GM21360 (cell line): Measurements from ENCODE around the gene NRDC.
"Not testable (repeated sequence)": the region's sequence is repeated elsewhere in the genome, so short reads cannot be mapped to it uniquely, and the experiment has no call there.

Source experiments
- ATAC-seq: cut with Tn5 transposase; IDR thresholded peaks from one replicate; pipeline ENCODE4 v1.9.1; 2021; ENCODE audit warnings: mild to moderate bottlenecking, moderate library complexity; ENCODE audit not compliant: unreplicated experiment

NRDC gene

DNA sequence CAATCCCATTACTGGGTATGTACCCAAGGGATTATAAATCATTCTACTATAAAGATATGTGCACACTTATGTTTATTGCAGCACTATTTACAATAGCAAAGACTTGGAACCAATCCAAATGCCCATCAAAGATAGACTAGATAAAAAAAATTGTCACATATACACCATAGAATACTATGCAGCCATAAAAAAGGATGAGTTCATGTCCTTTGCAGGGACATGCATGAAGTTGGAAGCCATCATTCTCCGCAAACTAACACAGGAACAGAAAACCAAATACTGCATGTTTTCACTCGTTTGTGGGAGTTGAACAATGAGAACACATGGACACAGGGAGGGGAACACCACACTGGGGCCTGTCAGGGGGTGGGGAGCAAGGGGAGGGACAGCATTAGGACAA, 16.2 kb upstream of the NRDC start:
- not testable (repeated sequence) for ATAC-seq

- ATAC-seq: no peak
Measured at GRCh38 chr1:51878308-51878615, 265 bp downstream of the NRDC start.

GRCh38 chr1:51877434-51878307, 856 bp downstream of the NRDC start:
- no peak for ATAC-seq

DNA sequence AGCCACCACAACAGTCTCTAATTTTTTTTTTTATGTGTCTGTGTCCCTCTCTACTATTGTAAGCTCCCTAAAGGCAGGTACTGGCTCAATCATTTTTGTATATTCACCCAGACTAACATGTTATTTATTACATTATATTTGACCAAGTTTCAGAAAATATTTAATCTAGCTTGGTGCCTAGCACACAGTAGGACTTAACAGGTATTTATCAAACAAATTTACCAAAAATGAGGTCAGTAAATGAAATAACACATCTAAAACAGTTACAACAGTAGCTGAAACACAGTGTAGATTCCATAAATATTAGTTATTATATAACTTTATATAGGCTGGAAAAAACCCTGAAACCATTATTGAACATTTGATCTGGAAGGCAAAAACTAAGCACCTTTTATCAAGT, 2.7 kb downstream of the NRDC start:
- ATAC-seq: no peak

DNA sequence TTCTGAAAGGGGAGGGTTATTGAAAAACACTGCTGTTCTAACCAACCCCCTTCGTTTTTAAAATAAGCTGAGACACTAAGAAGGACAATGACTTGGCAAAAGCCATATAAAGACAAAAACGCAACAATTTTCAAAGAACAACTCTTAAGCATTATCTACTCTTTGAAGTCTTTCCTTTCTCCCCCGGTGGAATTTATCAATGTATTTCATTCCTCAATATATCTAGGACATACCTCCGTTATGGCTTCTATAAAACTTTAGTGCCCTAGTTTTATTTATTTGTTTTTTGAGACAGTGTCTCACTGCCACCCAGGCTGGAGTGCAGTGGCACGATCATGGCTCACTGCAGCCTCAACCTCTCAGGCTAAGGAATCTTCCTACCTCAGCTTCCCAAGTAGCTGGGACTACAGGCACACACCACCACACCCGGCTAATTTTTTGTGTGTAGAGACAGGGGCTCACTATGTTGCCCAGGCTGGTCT, 3.2 kb downstream of the NRDC start:
- no peak for ATAC-seq

DNA sequence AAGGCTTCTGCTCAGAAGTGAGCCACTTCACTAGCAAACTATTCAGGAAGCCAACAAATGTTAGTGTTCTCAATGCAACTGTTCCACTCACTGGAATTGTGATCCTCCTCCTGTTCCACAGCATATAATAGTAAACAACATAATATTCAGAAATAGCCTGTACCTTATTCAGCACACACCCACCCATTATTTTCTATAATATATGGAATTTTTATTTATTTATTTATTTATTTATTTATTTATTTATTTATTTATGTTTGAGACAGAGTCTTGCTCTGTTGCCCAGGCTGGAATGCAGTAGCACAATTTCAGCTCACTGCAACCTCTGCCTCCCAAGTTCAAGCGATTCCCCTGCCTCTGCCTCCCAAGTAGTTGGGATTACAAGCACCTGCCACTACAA, 5.3 kb downstream of the NRDC start:
- ATAC-seq: not testable (repeated sequence)

DNA sequence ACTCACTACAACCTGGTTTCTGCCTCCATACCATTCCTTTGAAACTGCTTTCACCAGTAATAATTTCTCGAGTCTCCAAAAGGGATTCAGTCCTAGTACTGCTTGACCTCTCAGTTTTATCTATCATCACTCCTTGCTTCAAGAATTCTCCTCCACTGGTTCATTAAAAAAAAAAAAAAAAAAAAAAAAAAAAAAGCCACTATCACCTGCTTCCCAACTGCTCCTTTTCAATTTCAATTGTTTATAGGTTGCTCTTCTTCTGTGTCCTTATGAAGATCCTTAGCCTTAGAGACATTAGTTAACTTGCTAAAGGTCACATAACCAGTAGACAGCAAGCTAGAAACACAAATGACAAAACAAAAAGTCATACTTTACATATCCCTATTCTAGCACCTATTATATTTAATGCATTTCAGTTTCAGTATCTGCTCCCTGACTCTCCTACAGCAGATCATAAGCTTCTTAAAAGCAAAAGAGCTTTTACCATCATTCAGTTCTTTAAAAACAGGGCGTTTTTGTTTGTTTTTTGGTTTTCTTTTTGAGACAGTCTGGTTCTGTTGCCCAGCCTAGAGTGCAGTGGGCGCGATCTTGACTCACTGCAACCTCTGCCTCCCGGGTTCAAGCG, 7.1 kb downstream of the NRDC start:
- ATAC-seq: no peak

- ATAC-seq: no peak
Measured at GRCh38 chr1:51870603-51871350, 7.8 kb downstream of the NRDC start.

- ATAC-seq: no peak
Measured at GRCh38 chr1:51867479-51868232, 10.9 kb downstream of the NRDC start.

DNA sequence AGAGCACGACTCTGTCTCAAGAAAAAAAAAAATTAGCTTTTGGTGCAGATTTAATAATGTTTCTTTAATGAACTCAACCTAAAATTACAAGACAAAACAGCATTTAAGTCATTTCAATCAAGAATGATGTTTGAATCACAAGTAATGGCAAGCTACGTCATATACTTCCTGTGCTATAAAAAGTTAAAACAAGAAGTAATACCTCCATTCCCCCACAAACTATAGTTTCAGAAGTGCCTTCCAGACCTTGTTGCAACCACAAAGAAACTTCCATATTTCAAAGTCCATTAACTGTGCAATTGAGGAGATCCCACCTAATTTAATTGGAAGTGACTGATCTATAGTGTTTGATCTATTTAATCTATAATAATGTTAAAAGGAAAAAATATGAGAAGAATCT, 15.1 kb downstream of the NRDC start:
- no peak for ATAC-seq

DNA sequence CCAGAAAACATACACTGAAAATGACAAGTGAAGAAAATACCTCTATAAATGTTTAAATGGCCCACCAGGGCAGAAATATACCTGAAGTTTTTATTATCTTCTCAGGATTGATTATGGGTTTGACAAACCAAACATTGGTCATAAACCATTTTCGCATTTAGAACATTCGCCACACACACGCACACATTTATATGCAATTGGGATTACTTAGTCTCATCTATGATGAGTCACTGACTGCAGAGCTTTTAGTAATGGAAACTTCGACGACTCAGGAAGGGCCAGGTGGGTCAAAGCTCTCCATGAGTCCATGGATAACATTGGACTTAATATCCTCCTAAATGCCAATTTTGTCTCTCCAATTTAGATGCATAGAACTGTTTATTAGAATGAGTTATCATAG, 16.9 kb downstream of the NRDC start:
- ATAC-seq: no peak

DNA sequence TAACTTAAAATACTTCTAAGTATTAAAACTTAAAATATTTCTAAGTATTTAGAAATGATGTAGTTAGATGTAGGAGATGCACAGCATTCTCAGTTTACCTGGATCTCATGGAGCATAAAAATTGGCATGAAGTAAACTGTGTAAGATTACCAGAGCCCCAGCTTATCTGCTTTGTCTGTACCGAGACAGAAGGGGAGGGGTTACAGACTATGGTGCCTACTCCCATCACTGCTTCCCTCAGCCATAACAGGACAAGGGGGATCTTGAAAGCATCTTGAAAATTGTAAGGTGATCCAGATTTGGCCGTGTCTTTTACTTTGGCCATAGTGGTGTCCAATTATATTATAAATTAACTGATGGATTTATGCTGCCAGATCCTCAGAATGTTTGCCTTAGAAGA, 18.8 kb downstream of the NRDC start:
- ATAC-seq: no peak

DNA sequence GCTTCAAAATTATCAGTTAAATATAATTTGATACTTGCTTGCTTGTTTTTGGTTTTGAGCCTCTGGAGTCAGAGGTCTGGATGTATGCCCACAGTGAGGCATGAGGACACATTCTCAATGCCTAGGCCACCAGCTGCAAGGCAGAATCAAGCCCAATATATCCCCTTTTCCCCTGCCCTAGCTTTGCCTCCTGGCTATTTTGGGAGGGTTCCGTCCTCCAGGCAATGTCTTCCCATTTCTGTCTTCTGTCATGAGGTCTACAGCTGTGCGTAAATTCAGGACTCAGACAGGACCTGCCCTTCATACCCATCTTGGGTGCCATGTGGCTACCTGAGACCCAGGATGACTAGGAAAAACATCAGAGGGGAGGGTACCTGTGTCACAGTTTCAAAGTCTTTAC, 19.2 kb downstream of the NRDC start:
- ATAC-seq: no peak

- ATAC-seq: no peak
Measured at GRCh38 chr1:51858892-51859291, 19.6 kb downstream of the NRDC start.

DNA sequence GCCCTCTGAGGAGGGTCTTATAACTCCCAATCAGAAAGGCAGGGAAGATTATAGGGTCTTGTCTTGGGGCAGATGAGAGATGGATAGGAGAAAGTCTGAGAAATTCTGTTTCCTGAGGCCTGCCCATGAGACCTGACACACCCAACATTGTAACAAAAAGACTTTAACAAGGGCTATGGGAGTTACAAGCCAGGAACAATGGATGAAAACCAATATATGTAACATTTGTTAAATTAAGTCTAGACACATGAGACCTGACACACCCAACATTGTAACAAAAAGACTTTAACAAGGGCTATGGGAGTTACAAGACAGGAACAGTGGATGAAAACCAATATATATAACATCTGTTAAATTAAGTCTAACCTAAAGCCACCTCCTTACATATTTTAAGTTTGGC, 21.8 kb downstream of the NRDC start:
- no peak for ATAC-seq

GRCh38 chr1:51855624-51856023, 22.9 kb downstream of the NRDC start:
- ATAC-seq: no peak

GRCh38 chr1:51853360-51853759, 25.2 kb downstream of the NRDC start:
- no peak for ATAC-seq

- ATAC-seq: no peak
Measured at GRCh38 chr1:51851882-51852396, 26.6 kb downstream of the NRDC start.

- no peak for ATAC-seq
Measured at GRCh38 chr1:51850420-51851223, 27.9 kb downstream of the NRDC start.

DNA sequence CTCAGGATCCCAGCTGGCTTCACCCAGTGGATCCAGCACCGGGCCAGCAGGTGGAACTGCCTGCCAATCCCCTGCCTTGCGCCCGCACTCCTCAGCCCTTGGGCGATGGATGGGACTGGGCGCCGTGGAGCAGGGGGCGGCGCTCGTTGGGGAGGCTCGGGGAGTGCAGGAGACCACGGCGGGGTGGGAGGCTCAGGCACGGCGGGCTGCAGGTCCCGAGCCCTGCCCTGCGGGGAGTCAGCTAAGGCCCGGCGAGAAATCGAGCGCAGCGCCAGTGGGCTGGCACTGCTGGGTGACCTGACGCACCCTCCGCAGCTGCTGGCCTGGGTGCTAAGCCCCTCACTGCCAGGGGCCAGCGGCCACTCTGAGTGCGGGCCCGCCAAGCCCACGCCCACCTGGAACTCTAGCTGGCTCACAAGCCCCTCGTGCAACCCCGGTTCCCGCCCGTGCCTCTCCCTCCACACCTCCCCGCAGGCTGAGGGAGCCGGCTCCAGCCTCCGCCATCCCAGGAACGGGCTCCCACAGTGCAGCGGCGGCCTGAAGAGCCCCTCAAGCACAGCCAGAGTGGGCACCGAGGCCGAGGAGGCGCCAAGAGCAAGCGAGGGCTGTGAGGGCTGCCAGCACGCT, 31.1 kb downstream of the NRDC start:
- ATAC-seq: no peak
